Nephron progenitor cell (in vitro differentiated cells): ENCODE measurements around the gene MRPL2.
A peak's percentile ranks its signal among the peaks of the same experiment; 100 is the strongest.
"Not testable (repeated sequence)": the region's sequence is repeated elsewhere in the genome, so short reads cannot be mapped to it uniquely, and the experiment has no call there.

Source experiments
- DNase-seq: peaks from one replicate; pipeline ENCODE4 v3.0.0; 2021
- H3K27ac Mint-ChIP-seq: 2 replicates; pipeline ENCODE4 v1.8.0; 2021; ENCODE audit warnings: mild to moderate bottlenecking, moderate library complexity, mixed read lengths
- H3K27me3 Mint-ChIP-seq: 2 replicates; pipeline ENCODE4 v1.8.0; 2021; ENCODE audit warnings: mild to moderate bottlenecking, low read depth, mixed read lengths; ENCODE audit not compliant: poor library complexity
- H3K36me3 Mint-ChIP-seq: 2 replicates; pipeline ENCODE4 v1.8.0; 2021; ENCODE audit warnings: low read depth, mixed read lengths
- H3K4me1 Mint-ChIP-seq: 2 replicates; pipeline ENCODE4 v1.8.0; 2021; ENCODE audit warnings: mixed read lengths
- H3K4me3 Mint-ChIP-seq: 2 replicates; pipeline ENCODE4 v1.8.0; 2021; ENCODE audit warnings: mild to moderate bottlenecking, moderate library complexity, mixed read lengths
- H3K9me3 Mint-ChIP-seq: 2 replicates; pipeline ENCODE4 v1.8.0; 2021; ENCODE audit warnings: mild to moderate bottlenecking, moderate library complexity, mixed read lengths
- TF ChIP-seq, protein P1 (sequence below): fragments of 200-600 bp; sonication (generic); IDR thresholded peaks from 2 replicates; pipeline ENCODE4 v1.5.0; 2021; ENCODE audit warnings: antibody characterized with exemption

Gene MRPL2

DNA sequence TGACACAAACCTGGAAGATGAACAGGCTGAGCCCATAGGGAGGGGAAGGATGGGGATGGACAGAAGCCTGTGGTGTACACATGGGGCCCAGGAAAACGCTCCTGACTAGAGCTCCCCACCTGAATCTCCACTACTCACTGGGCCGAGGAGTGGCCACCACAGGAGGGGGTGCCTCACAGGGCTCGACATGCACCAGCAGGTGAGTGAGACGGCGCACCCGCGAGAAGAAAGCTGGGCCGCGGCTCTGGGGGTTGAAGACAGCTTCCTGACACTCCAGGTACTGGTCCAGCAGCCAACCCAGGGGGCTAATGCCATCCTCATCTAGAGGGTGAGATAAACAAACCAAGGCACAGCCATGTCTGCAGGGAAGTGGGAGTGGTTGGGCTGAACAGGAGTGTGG lies 15.9 kb downstream of the MRPL2 start:
- H3K36me3 Mint-ChIP-seq = peaks cover 63% of the 10 kb centered on the region
- H3K4me1 Mint-ChIP-seq = no peaks in the 10 kb centered on the region
- TF ChIP-seq, protein P1, sequence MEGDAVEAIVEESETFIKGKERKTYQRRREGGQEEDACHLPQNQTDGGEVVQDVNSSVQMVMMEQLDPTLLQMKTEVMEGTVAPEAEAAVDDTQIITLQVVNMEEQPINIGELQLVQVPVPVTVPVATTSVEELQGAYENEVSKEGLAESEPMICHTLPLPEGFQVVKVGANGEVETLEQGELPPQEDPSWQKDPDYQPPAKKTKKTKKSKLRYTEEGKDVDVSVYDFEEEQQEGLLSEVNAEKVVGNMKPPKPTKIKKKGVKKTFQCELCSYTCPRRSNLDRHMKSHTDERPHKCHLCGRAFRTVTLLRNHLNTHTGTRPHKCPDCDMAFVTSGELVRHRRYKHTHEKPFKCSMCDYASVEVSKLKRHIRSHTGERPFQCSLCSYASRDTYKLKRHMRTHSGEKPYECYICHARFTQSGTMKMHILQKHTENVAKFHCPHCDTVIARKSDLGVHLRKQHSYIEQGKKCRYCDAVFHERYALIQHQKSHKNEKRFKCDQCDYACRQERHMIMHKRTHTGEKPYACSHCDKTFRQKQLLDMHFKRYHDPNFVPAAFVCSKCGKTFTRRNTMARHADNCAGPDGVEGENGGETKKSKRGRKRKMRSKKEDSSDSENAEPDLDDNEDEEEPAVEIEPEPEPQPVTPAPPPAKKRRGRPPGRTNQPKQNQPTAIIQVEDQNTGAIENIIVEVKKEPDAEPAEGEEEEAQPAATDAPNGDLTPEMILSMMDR = no peak
- no peaks in the 10 kb centered on the region for H3K9me3 Mint-ChIP-seq
- no peaks in the 10 kb centered on the region for H3K27me3 Mint-ChIP-seq
- no peak for DNase-seq
- H3K4me3 Mint-ChIP-seq = no peak overlapping the region
- no peak overlapping the region for H3K27ac Mint-ChIP-seq

DNA sequence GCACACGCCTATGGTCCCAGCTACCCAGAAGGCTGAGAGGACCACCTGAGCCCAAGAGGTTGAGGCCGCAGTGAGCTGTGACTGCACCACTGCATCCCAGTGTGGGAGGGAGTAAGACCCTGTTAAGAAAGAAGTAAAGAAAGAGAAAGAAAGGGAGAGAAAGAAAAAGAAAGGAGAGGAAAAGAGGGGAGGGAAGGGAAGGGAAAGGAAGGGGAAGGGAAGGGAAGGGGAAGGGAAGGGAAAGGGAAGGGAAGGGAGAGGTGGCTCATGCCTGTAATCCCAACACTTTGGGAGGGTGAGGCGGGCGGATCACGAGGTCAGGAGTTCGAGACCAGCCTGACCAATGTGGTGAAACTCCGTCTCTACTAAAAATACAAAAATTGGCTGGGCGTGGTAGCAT lies 17.8 kb downstream of the MRPL2 start:
- not testable (repeated sequence) for H3K4me3 Mint-ChIP-seq, DNase-seq, H3K27ac Mint-ChIP-seq, H3K4me1 Mint-ChIP-seq, H3K9me3 Mint-ChIP-seq, H3K27me3 Mint-ChIP-seq
- H3K36me3 Mint-ChIP-seq = peaks cover 67% of the 10 kb centered on the region

DNA sequence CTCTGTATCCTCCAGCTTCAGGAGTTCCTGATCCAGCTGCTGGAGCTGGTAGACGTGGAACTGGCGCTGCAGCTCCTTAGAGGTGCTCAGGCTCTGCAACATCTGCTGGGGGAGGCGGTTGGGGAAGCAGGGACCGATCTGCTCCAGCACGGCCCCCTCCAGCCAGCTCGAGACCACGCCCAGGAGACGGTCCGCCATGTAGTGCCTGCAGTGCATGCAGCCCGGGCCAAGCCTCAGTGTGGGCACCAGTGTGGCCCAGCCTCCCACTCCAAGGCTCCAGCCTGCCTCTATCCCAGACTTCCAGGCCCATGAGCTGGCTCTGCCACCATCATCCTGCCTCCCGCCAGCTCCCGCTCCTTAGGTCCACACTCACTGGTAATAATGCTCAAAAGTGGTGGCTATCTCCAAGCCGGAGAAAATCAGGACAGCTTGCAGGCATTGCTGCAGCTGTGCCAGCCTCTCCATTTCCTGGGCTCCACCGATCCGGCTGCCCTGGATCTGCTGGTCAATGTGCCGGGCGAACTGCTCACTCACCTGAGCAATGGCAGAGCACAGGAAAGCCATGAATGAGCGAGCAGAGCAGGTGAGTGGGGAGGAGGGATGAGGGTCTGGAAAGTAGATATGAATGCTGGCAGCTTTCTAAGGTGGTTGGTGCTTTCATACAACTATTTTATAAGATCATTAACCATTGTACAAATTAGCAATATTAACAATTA lies 18.5 kb downstream of the MRPL2 start:
- Mint-ChIP-seq H3K36me3 (peaks cover 67% of the 10 kb centered on the region), H3K9me3 (no peaks in the 10 kb centered on the region), H3K4me1 (no peaks in the 10 kb centered on the region), H3K4me3 (no peak overlapping the region), H3K27me3 (no peaks in the 10 kb centered on the region), H3K27ac (peak overlapping the region; percentile 38)
- no peak for DNase-seq
- TF ChIP-seq, protein P1 = no peak

DNA sequence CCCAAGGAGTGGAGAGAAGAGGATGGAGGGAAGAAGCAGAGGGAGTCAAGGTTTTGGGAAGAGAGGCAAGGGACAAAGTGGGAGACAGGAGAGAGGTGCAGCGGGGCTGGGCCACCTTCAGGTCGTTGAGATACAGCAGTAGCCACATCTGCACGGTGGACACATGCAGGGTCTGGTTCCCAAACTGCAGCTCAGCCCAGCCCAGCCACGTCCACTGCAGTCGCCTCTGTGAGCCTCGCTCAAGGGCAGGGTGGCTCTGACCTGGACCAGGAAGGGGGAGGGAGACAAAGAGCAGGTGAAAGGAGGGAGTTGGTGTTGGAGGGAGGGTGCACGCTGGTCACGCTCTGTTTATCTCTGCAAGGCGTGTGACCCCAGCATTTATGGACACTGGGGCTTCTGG lies 20.5 kb downstream of the MRPL2 start:
- Mint-ChIP-seq H3K27me3 (no peaks in the 10 kb centered on the region), H3K36me3 (peaks cover 76% of the 10 kb centered on the region), H3K4me3 (no peak overlapping the region), H3K4me1 (no peaks in the 10 kb centered on the region), H3K27ac (no peak overlapping the region), H3K9me3 (no peaks in the 10 kb centered on the region)
- TF ChIP-seq, protein P1 = no peak
- DNase-seq = no peak

DNA sequence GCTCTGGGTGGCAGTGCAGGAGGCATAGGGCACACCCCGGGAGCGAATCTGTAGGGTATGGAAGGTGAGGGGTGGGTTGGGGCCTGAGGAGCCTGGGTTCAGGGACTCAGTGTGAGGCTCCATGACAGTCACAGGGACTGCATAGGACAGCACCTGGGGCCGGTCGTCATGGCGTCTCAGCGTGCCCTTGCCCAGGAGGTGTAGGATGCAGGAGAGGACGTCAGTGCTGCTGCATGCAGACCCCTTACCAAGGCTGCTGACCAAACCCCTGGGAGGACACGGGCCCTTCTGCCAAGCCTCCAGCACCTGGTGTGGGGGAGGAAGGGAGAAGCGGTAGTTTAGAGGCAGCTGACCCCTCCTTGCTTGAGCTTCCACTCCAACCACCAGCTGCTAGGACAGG lies 21.5 kb downstream of the MRPL2 start:
- Mint-ChIP-seq H3K27me3 (no peaks in the 10 kb centered on the region), H3K9me3 (no peaks in the 10 kb centered on the region), H3K4me1 (no peaks in the 10 kb centered on the region), H3K27ac (peak overlapping the region; percentile 82), H3K4me3 (no peak overlapping the region), H3K36me3 (peaks cover 75% of the 10 kb centered on the region)
- TF ChIP-seq, protein P1 = no peak
- no peak for DNase-seq

DNA sequence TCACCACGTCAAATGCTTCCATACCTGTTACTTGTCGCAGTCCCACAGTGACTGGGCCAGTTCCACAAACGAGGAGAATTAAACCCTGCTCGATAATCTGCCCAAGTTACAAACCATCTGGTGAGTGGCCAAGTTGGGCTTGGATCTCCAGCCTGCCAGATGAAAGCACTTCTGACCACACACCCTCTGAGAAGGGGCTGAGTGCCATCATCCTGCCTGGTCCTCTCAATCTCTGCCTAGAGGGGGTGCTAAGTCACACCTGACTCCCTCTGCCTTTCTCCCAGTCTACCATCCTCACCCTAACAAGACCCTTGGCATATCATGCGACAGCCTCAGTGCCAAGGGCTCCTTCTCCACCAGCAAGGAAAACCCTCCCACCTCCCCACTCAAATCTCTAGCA lies 22.0 kb downstream of the MRPL2 start:
- Mint-ChIP-seq H3K4me3 (no peak overlapping the region), H3K27me3 (no peaks in the 10 kb centered on the region), H3K9me3 (no peaks in the 10 kb centered on the region), H3K36me3 (peaks cover 75% of the 10 kb centered on the region), H3K4me1 (no peaks in the 10 kb centered on the region), H3K27ac (peak overlapping the region; percentile 82)
- DNase-seq = no peak
- TF ChIP-seq, protein P1 = no peak
